Breast epithelium (tissue), 3 donors: ENCODE data around the gene FGGY.

ENCODE experiments used
- POLR2A ChIP-seq: fragments of 450-650 bp; IDR thresholded peaks from one replicate; pipeline ENCODE4 v1.6.1; 2016; ENCODE audit warnings: antibody characterized with exemption, mild to moderate bottlenecking, moderate library complexity
- POLR2AphosphoS5 ChIP-seq, 3 donors: sonication (generic); formaldehyde crosslinking; IDR thresholded peaks; one replicate each; pipeline ENCODE4 v1.6.1; 2017; ENCODE audit warnings: antibody characterized with exemption in 3 of 3
- TF ChIP-seq, protein P1 (sequence below), 3 donors: fragments of 450-650 bp; IDR thresholded peaks; one replicate each; pipeline ENCODE4 v1.5.1; 2016 to 2017; ENCODE audit warnings: antibody characterized with exemption in 3 of 3, mild to moderate bottlenecking in 3 of 3, moderate library complexity in 3 of 3

DNA sequence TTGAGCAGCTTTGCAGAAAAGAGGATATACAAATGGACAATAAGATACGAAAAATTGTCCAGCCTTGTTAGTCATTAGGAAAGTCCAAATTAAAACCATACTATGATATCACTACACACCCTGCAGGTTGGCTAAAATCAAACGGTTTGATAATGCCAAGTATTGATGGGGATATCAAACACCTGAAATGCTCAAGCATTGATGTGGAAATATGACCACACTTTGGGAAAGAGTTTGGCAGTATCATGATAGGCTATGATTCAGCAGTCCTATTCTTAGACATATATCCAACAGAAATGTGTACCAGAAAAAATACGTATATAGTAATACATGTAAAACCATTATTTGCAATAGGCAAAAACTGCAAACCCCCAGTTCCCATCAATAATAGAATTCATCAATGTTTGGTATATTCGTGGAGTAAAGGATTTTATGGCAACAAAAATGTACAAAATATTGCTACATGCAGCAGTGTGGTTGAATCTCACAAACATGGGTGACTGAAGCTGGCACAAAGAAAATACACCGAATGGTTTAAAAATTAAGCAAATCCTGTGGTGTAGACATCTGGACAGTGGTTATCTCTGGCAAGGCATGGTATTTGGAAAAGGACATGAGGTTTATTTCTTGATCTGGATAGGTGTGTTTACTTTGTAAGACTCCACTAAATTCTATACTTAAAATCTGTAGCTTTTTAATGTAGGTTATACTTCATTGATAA, 243.2 kb downstream of the FGGY start:
- TF ChIP-seq, protein P1, sequence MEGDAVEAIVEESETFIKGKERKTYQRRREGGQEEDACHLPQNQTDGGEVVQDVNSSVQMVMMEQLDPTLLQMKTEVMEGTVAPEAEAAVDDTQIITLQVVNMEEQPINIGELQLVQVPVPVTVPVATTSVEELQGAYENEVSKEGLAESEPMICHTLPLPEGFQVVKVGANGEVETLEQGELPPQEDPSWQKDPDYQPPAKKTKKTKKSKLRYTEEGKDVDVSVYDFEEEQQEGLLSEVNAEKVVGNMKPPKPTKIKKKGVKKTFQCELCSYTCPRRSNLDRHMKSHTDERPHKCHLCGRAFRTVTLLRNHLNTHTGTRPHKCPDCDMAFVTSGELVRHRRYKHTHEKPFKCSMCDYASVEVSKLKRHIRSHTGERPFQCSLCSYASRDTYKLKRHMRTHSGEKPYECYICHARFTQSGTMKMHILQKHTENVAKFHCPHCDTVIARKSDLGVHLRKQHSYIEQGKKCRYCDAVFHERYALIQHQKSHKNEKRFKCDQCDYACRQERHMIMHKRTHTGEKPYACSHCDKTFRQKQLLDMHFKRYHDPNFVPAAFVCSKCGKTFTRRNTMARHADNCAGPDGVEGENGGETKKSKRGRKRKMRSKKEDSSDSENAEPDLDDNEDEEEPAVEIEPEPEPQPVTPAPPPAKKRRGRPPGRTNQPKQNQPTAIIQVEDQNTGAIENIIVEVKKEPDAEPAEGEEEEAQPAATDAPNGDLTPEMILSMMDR (IDR thresholded peaks at IDR 0.05), result no peak
- TF ChIP-seq POLR2A, result no peak
- no peak for TF ChIP-seq POLR2AphosphoS5 (IDR thresholded peaks at IDR 0.05)
